H9 (cell line): Measurements from ENCODE around the gene FAM43A. TPM values are rescaled to one million over a fixed set of nuclear protein-coding genes. Genes with fewer than 3 reads are reported as not detected.

ENCODE experiments used
- DNase-seq: peaks from one replicate; pipeline ENCODE4 v3.0.0-alpha.2; 2017
- H2AFZ ChIP-seq: one replicate; pipeline ENCODE4 v1.6.1; 2013; ENCODE audit warnings: mild to moderate bottlenecking, low read length, control low read depth, moderate library complexity
- H2AK5ac ChIP-seq: 2 replicates; pipeline ENCODE4 v1.6.1; 2013; ENCODE audit warnings: low read length, control low read depth, mixed read lengths; ENCODE audit not compliant: insufficient read length
- H2BK120ac ChIP-seq: one replicate; pipeline ENCODE4 v1.6.1; 2013; ENCODE audit warnings: low read depth, mild to moderate bottlenecking, low read length, control low read depth, inconsistent platforms; ENCODE audit not compliant: poor library complexity, severe bottlenecking
- H2BK12ac ChIP-seq: 2 replicates; pipeline ENCODE4 v1.6.1; 2013; ENCODE audit warnings: low read length, control low read depth, mixed read lengths, low read depth; ENCODE audit not compliant: insufficient read length
- H2BK15ac ChIP-seq: 2 replicates; pipeline ENCODE4 v1.6.1; 2013; ENCODE audit warnings: low read depth, low read length, control low read depth
- H2BK20ac ChIP-seq: one replicate; pipeline ENCODE4 v1.6.1; 2013; ENCODE audit warnings: low read depth, mild to moderate bottlenecking, low read length, control low read depth, inconsistent platforms; ENCODE audit not compliant: poor library complexity, severe bottlenecking
- H2BK5ac ChIP-seq: 2 replicates; pipeline ENCODE4 v1.6.1; 2013; ENCODE audit warnings: low read length, control low read depth, mixed read lengths; ENCODE audit not compliant: insufficient read length
- H3K14ac ChIP-seq: 2 replicates; pipeline ENCODE4 v1.6.1; 2013; ENCODE audit warnings: low read length, control low read depth; ENCODE audit not compliant: insufficient read depth
- H3K18ac ChIP-seq: 2 replicates; pipeline ENCODE4 v1.6.1; 2013; ENCODE audit warnings: low read depth, mild to moderate bottlenecking, mixed read lengths, low read length, control low read depth; ENCODE audit not compliant: insufficient read length
- H3K23ac ChIP-seq: 2 replicates; pipeline ENCODE4 v1.6.1; 2013; ENCODE audit warnings: low read length, control low read depth, mixed read lengths, low read depth; ENCODE audit not compliant: insufficient read length
- H3K23me2 ChIP-seq: 2 replicates; pipeline ENCODE4 v1.6.1; 2013; ENCODE audit warnings: low read depth, mild to moderate bottlenecking, mixed read lengths, low read length, control low read depth; ENCODE audit not compliant: insufficient read length, poor library complexity, severe bottlenecking
- H3K27ac ChIP-seq: 2 replicates; pipeline ENCODE4 v1.5.1; 2013; ENCODE audit warnings: low read length, control low read depth, mixed read lengths, low read depth; ENCODE audit not compliant: insufficient read length
- H3K27me3 ChIP-seq: 2 replicates; pipeline ENCODE4 v1.6.1; 2013; ENCODE audit warnings: low read length, control low read depth, inconsistent platforms; ENCODE audit not compliant: insufficient read depth
- H3K4ac ChIP-seq: 2 replicates; pipeline ENCODE4 v1.6.1; 2013; ENCODE audit warnings: low read depth, mild to moderate bottlenecking, control low read depth, inconsistent platforms, low read length, moderate library complexity
- H3K4me1 ChIP-seq: 2 replicates; pipeline ENCODE4 v1.6.1; 2013; ENCODE audit warnings: low read length, control low read depth, inconsistent platforms; ENCODE audit not compliant: insufficient read depth
- H3K4me2 ChIP-seq: 2 replicates; pipeline ENCODE4 v1.6.1; 2013; ENCODE audit warnings: low read length, control low read depth, mixed read lengths; ENCODE audit not compliant: insufficient read length, insufficient read depth
- H3K56ac ChIP-seq: 2 replicates; pipeline ENCODE4 v1.6.1; 2013; ENCODE audit warnings: low read depth, mild to moderate bottlenecking, mixed read lengths, low read length, control low read depth; ENCODE audit not compliant: insufficient read length
- H3K79me1 ChIP-seq: 2 replicates; pipeline ENCODE4 v1.6.1; 2013; ENCODE audit warnings: low read depth, mild to moderate bottlenecking, moderate library complexity, low read length, control low read depth, inconsistent platforms; ENCODE audit not compliant: insufficient read depth, poor library complexity, severe bottlenecking
- H3K79me2 ChIP-seq: 2 replicates; pipeline ENCODE4 v1.6.1; 2013; ENCODE audit warnings: low read length, control low read depth, inconsistent platforms; ENCODE audit not compliant: insufficient read depth
- H3K9ac ChIP-seq: 2 replicates; pipeline ENCODE4 v1.6.1; 2013; ENCODE audit warnings: low read length, control low read depth, mixed read lengths; ENCODE audit not compliant: insufficient read length; ENCODE audit errors: extremely low read depth
- H3K9me3 ChIP-seq: one replicate; pipeline ENCODE4 v1.6.1; 2013; ENCODE audit warnings: low read depth, low read length, inconsistent platforms; ENCODE audit not compliant: control insufficient read depth
- H3T11ph ChIP-seq: one replicate; pipeline ENCODE4 v1.6.1; 2013; ENCODE audit warnings: mild to moderate bottlenecking, low read length, control low read depth, inconsistent platforms
- H4K20me1 ChIP-seq: one replicate; pipeline ENCODE4 v1.6.1; 2013; ENCODE audit not compliant: control insufficient read depth, insufficient read length, insufficient read depth
- H4K5ac ChIP-seq: 2 replicates; pipeline ENCODE4 v1.6.1; 2013; ENCODE audit warnings: low read depth, mild to moderate bottlenecking, mixed read lengths, low read length, control low read depth; ENCODE audit not compliant: insufficient read length
- H4K8ac ChIP-seq: replicated peaks from 2 replicates; pipeline ENCODE4 v1.6.1; 2013; ENCODE audit warnings: low read length, control low read depth, mixed read lengths, low read depth; ENCODE audit not compliant: insufficient read length
- H4K91ac ChIP-seq: 2 replicates; pipeline ENCODE4 v1.6.1; 2013; ENCODE audit warnings: low read depth, mild to moderate bottlenecking, moderate library complexity, mixed read lengths, low read length, control low read depth; ENCODE audit not compliant: insufficient read length
- H3K27ac Mint-ChIP-seq, 3 experiments: 2 replicates in 2 of 3; 3 replicates in 1 of 3; pipeline ENCODE4 v1.8.0; 2020 to 2021; ENCODE audit warnings: mixed read lengths in 3 of 3, mild to moderate bottlenecking in 1 of 3, moderate library complexity in 1 of 3
- H3K27me3 Mint-ChIP-seq: 2 replicates; pipeline ENCODE4 v1.8.0; 2021; ENCODE audit warnings: low read depth, mild to moderate bottlenecking, moderate library complexity, mixed read lengths
- H3K36me3 Mint-ChIP-seq, 3 experiments: 2 replicates in 2 of 3; 3 replicates in 1 of 3; pipeline ENCODE4 v1.8.0; 2020 to 2021; ENCODE audit warnings: low read depth in 3 of 3, mixed read lengths in 3 of 3; ENCODE audit not compliant: insufficient read depth in 1 of 3
- H3K4me1 Mint-ChIP-seq, 2 experiments: 2 replicates each; pipeline ENCODE4 v1.8.0; 2020; ENCODE audit warnings: mixed read lengths in 2 of 2
- H3K4me3 Mint-ChIP-seq, 2 experiments: 2 replicates in 1 of 2; 3 replicates in 1 of 2; pipeline ENCODE4 v1.8.0; 2020 to 2021; ENCODE audit warnings: mild to moderate bottlenecking in 2 of 2, mixed read lengths in 2 of 2, moderate library complexity in 1 of 2
- H3K9me3 Mint-ChIP-seq, 2 experiments: 2 replicates in 1 of 2; 3 replicates in 1 of 2; pipeline ENCODE4 v1.8.0; 2020; ENCODE audit warnings: mild to moderate bottlenecking in 2 of 2, mixed read lengths in 2 of 2, moderate library complexity in 1 of 2
- WGBS: extraction: QIAGEN DNeasy Blood & Tissue Kit; methylation state at CpG from one replicate; pipeline ENCODE4 v1.1.7; 2013; ENCODE audit warnings: missing lambda C conversion rate, low lambda C conversion rate, mixed read lengths; ENCODE audit not compliant: insufficient read length; ENCODE audit errors: extremely low coverage; 5-methylcytosine and 5-hydroxymethylcytosine counted together
- total RNA-seq: library from RNA; stranded (reverse); gene quantifications from 2 replicates; pipeline ENCODE4 v1.2.1, GENCODE V29; 2021
- TF ChIP-seq, protein P1 (sequence below): fragments of 200-600 bp; sonication (generic); conservative IDR thresholded peaks from 3 replicates; pipeline ENCODE4 v1.8.0; 2021; ENCODE audit warnings: antibody characterized with exemption, mild to moderate bottlenecking

The FAM43A gene
- total RNA-seq, 1 experiment from 2014 or later: 2.7 TPM

DNA sequence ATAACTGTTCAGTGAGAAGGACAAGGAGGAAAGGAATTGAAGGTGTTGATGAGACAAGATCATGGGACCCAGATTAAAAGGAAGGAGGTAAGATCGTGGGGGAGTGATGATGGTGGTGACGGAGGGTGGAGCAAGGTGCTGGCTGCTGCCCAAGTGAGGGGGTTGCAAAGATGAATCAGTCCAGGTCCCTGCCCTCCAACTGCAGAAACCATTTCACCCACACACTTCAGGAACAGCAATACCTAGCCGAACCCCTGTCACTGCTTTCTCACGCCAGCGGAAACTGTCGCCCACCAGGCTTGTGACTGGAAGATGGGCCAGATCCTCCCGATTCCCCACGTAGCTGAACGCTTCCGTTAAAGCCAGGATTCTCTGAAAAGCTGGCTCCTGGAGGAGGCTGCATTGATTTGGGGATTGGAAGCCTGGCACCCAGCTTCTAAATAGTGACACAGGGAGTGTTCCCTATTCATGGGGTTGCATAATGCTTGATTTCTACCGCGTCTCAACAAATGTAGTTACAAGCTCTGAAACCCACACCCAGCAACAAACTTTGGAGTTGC lies 10.5 kb upstream of the FAM43A start:
- Mint-ChIP-seq H3K27ac (no peak overlapping the region), H3K9me3 (no peaks in the 10 kb centered on the region), H3K4me1 (peaks cover 7 to 9% of the 10 kb centered on the region in 2 experiments), H3K4me3 (no peak overlapping the region), H3K27me3 (peaks cover 42% of the 10 kb centered on the region), H3K36me3 (no peaks in the 10 kb centered on the region)
- Histone ChIP-seq H3K56ac (no peak overlapping the region), H3K27ac (no peak overlapping the region), H2AFZ (no peak overlapping the region), H3K27me3 (no peaks in the 10 kb centered on the region), H4K91ac (no peak overlapping the region), H3K4ac (no peak overlapping the region), H4K20me1 (no peaks in the 10 kb centered on the region), H2BK15ac (no peak overlapping the region), H3K79me2 (peaks cover 12% of the 10 kb centered on the region; the same call in 1 of the 2 replicates), H4K5ac (no peak overlapping the region), H3K18ac (no peak overlapping the region), H2AK5ac (no peak overlapping the region), H3K9ac (no peak overlapping the region), H2BK12ac (no peak overlapping the region), H2BK120ac (no peak overlapping the region), H3K23me2 (peaks cover 7% of the 10 kb centered on the region), H2BK5ac (no peak overlapping the region), H3K4me1 (0 out of 2 replicates have a peak, but pooled peaks cover 2% of the 10 kb centered on the region), H2BK20ac (no peak overlapping the region), H4K8ac (no peak overlapping the region), H3K4me2 (no peak overlapping the region), H3T11ph (no peak overlapping the region), H3K79me1 (peaks cover 4% of the 10 kb centered on the region), H3K9me3 (no peaks in the 10 kb centered on the region), H3K14ac (no peak overlapping the region; the same call in 1 of the 2 replicates), H3K23ac (no peak overlapping the region)
- no peak for DNase-seq
- TF ChIP-seq, protein P1, sequence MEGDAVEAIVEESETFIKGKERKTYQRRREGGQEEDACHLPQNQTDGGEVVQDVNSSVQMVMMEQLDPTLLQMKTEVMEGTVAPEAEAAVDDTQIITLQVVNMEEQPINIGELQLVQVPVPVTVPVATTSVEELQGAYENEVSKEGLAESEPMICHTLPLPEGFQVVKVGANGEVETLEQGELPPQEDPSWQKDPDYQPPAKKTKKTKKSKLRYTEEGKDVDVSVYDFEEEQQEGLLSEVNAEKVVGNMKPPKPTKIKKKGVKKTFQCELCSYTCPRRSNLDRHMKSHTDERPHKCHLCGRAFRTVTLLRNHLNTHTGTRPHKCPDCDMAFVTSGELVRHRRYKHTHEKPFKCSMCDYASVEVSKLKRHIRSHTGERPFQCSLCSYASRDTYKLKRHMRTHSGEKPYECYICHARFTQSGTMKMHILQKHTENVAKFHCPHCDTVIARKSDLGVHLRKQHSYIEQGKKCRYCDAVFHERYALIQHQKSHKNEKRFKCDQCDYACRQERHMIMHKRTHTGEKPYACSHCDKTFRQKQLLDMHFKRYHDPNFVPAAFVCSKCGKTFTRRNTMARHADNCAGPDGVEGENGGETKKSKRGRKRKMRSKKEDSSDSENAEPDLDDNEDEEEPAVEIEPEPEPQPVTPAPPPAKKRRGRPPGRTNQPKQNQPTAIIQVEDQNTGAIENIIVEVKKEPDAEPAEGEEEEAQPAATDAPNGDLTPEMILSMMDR: no peak
- WGBS: 100% methylated on average over 1 of the region's 12 CpGs
